ENCODE results near the gene MDGA2. TPM values are rescaled to one million over a fixed set of nuclear protein-coding genes. Genes with fewer than 3 reads are reported as not detected.

MDGA2 gene
- total and polyA plus RNA-seq, 2 of the 4 experiments (the other 2 are of a cell fraction) = 0.02 TPM; not detected in 1

GRCh38 chr14:47665337-47666134 lies 9.9 kb downstream of the MDGA2 start:
- H3K27ac ChIP-seq (ENCODE audit: insufficient read depth, low read length) = no peak overlapping the region
- no peak overlapping the region for H2BK15ac ChIP-seq (ENCODE audit: low read depth, low read length)
- no peaks in the 10 kb centered on the region for H3K79me1 ChIP-seq (ENCODE audit: low read depth in 1 of 2, low read length in 2 of 2)
- no peak overlapping the region for H3K9ac ChIP-seq (ENCODE audit: low read depth, low read length)
- no peaks in the 10 kb centered on the region for H3K9me3 ChIP-seq (ENCODE audit: control insufficient read depth, insufficient read depth, low read length)
- no peak overlapping the region for H2AK9ac ChIP-seq (replicated peaks; ENCODE audit: low read depth, low read length, poor library complexity)
- no peak overlapping the region for H3K4me3 ChIP-seq (ENCODE audit: insufficient read depth, low read depth, low read length)
- H4K5ac ChIP-seq (ENCODE audit: low read depth, low read length) = no peak overlapping the region
- DNase-seq (no peak), ATAC-seq (ENCODE audit: low read depth) (no peak)
- TF ChIP-seq RFX5 (IDR thresholded peaks at IDR 0.05; ENCODE audit: low read depth, low read length) = no peak
- TF ChIP-seq CEBPB (IDR thresholded peaks at IDR 0.05; ENCODE audit: low read depth, low read length) = no peak
- no peak for TF ChIP-seq FOS (IDR thresholded peaks at IDR 0.05; ENCODE audit: low read depth, low read length)
- TF ChIP-seq BHLHE40 (IDR thresholded peaks at IDR 0.05; ENCODE audit: low read depth, low read length) = no peak
- no peak for TF ChIP-seq RCOR1 (IDR thresholded peaks at IDR 0.05; ENCODE audit: insufficient replicate concordance, low read length)
- no peak for TF ChIP-seq MXI1 (IDR thresholded peaks at IDR 0.05; ENCODE audit: borderline replicate concordance, low read depth, low read length)
- no peak for TF ChIP-seq MAZ (IDR thresholded peaks at IDR 0.05; ENCODE audit: borderline replicate concordance, low read depth, low read length)
- no peak for TF ChIP-seq SMC3 (IDR thresholded peaks at IDR 0.05; ENCODE audit: low read depth, low read length)
- no peak for TF ChIP-seq POLR2A (IDR thresholded peaks at IDR 0.05; ENCODE audit: low read depth, low read length)
- no peak for TF ChIP-seq CTCF (conservative IDR thresholded peaks at IDR 0.05; ENCODE audit: low read depth, low read length)
- TF ChIP-seq, protein P1, sequence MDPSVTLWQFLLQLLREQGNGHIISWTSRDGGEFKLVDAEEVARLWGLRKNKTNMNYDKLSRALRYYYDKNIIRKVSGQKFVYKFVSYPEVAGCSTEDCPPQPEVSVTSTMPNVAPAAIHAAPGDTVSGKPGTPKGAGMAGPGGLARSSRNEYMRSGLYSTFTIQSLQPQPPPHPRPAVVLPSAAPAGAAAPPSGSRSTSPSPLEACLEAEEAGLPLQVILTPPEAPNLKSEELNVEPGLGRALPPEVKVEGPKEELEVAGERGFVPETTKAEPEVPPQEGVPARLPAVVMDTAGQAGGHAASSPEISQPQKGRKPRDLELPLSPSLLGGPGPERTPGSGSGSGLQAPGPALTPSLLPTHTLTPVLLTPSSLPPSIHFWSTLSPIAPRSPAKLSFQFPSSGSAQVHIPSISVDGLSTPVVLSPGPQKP (IDR thresholded peaks at IDR 0.05; ENCODE audit: borderline replicate concordance, low read depth, low read length) = no peak
- no peak overlapping the region for H2AFZ ChIP-seq (replicated peaks; ENCODE audit: low read length, poor library complexity)
- intact Hi-C loops (cut with micrococcal nuclease) (no loop called here), dilution Hi-C loops (cut with HindIII; ENCODE audit: low sequenced_read_pairs, unreplicated experiment) (no loop called here), in situ Hi-C loops (cut with MboI; ENCODE audit: low sequenced_read_pairs) (no loop called here)
- no peak overlapping the region for H2BK20ac ChIP-seq (ENCODE audit: low read depth, low read length)
- H3K9me1 ChIP-seq (ENCODE audit: insufficient read depth, low read length) = no peaks in the 10 kb centered on the region
- no peak overlapping the region for H3K18ac ChIP-seq (ENCODE audit: low read depth, low read length)
- POLR2A ChIA-PET (ENCODE audit: unreplicated experiment) = no interaction called here
- H2AK5ac ChIP-seq (ENCODE audit: low read depth, low read length) = no peak overlapping the region
- H3K23ac ChIP-seq (ENCODE audit: low read depth, low read length) = no peak overlapping the region
- no peak overlapping the region for H4K91ac ChIP-seq (ENCODE audit: insufficient read depth, low read depth, low read length)
- no peaks in the 10 kb centered on the region for H4K20me1 ChIP-seq (ENCODE audit: insufficient read depth, low read length)
- no peak overlapping the region for H4K8ac ChIP-seq (ENCODE audit: low read depth in 2 of 2, low read length in 2 of 2)
- H2BK5ac ChIP-seq (ENCODE audit: low read depth, low read length, poor library complexity, severe bottlenecking) = no peak overlapping the region
- no peaks in the 10 kb centered on the region for H3K4me1 ChIP-seq (ENCODE audit: control insufficient read depth, insufficient read depth, low read length)
- no peak overlapping the region for H3K56ac ChIP-seq (ENCODE audit: extremely low read depth, insufficient read depth, low read length)
- H3K4ac ChIP-seq (ENCODE audit: low read depth, low read length) = no peak overlapping the region
- WGBS, 2 experiments (ENCODE audit: extremely low coverage in 2 of 2, insufficient read length in 1 of 2) = 60% methylated on average over 3 of the region's 28 CpGs; no CpG with 5 or more reads in 1 of the 2 experiments
- H2BK120ac ChIP-seq (ENCODE audit: low read depth, low read length) = no peak overlapping the region
- no TSS peak for BruUV-seq (replicated peaks)
- no peak overlapping the region for H3K4me2 ChIP-seq (ENCODE audit: low read depth, low read length)
- CTCF ChIA-PET = no interaction called here
- no peak overlapping the region for H3K14ac ChIP-seq (replicated peaks; ENCODE audit: low read depth, low read length)
- no peaks in the 10 kb centered on the region for H3K36me3 ChIP-seq (ENCODE audit: control insufficient read depth, insufficient read depth, low read length)
- H3K27me3 ChIP-seq (ENCODE audit: control insufficient read depth, insufficient read depth, low read length) = no peaks in the 10 kb centered on the region

All from IMR-90 (cell line).